K562 (cell line): ENCODE measurements around the gene DSCAM. TPM values are rescaled to one million over a fixed set of nuclear protein-coding genes. Genes with fewer than 3 reads are reported as not detected.

Source experiments
- ATAC-seq: fragments of 200-7000 bp; cut with Tn5 transposase; 3 replicates; pipeline ENCODE4 v1.9.1; 2020; ENCODE audit warnings: moderate library complexity
- BruUV-seq: library from RNA; stranded (reverse); fragments of 400-500 nt; replicated peaks from 2 replicates; lab custom pipeline; 2021; lab: Mats Ljungman, UMichigan
- CTCF ChIA-PET: fragments of 300-600 bp; formaldehyde crosslinking; extraction: SDS; loops from one replicate; lab custom pipeline; 2021; ENCODE audit warnings: low intra/inter-chr PET ratio; lab: Yijun Ruan, JAX
- POLR2A ChIA-PET: fragments of 300-600, 350-650 bp; sonication (Branson Sonifier 250); formaldehyde crosslinking; extraction: SDS; loops from one replicate; lab custom pipeline; 2021; ENCODE audit warnings: antibody characterized with exemption, inconsistent platforms; lab: Yijun Ruan, JAX
- DNase-seq, 4 experiments: peaks; one replicate each; pipeline versions ENCODE4 v3.0.0 to v3.0.0-alpha.2; 2011 to 2018; ENCODE audit warnings: low spot score in 3 of 4, mixed read lengths in 3 of 4; ENCODE audit errors: extremely low read depth in 1 of 4
- FAIRE-seq: peaks from 2 replicates; lab custom pipeline; 2011; peaks lifted over from hg19 to GRCh38; lab: Jason Lieb, UNC
- H2AFZ ChIP-seq: 2 replicates; pipeline ENCODE4 v1.6.0; 2011; ENCODE audit warnings: low read depth, low read length, control low read depth, inconsistent platforms
- H3K27ac ChIP-seq: fragments of 200-600 bp; 3 replicates; pipeline ENCODE4 v1.8.0; 2011; ENCODE audit warnings: low read depth, mild to moderate bottlenecking, control low read depth, inconsistent platforms, low read length, moderate library complexity, mixed read lengths; ENCODE audit errors: extremely low read depth
- H3K27me3 ChIP-seq, 2 experiments: fragments of 300-600 bp in 1 of 2; 2 replicates in 1 of 2; 3 replicates in 1 of 2; pipeline versions ENCODE4 v1.6.0 to v1.8.0; 2011; ENCODE audit warnings: inconsistent platforms in 2 of 2, low read length in 2 of 2, mild to moderate bottlenecking in 1 of 2, mixed read lengths in 1 of 2, moderate library complexity in 1 of 2; ENCODE audit not compliant: control insufficient read depth in 2 of 2, insufficient read depth in 2 of 2
- H3K36me3 ChIP-seq: fragments of 300-600 bp; 3 replicates; pipeline ENCODE4 v1.8.0; 2011; ENCODE audit warnings: mild to moderate bottlenecking, low read length, inconsistent platforms; ENCODE audit not compliant: control insufficient read depth, insufficient read depth
- H3K4me1 ChIP-seq, 2 experiments: fragments of 200-600 bp in 1 of 2; replicated peaks in 1 of 2; 2 replicates in 1 of 2; 3 replicates in 1 of 2; pipeline versions ENCODE4 v1.5.1 to v1.8.0; 2011; ENCODE audit warnings: inconsistent platforms in 2 of 2, low read length in 2 of 2, mild to moderate bottlenecking in 1 of 2, mixed read lengths in 1 of 2, moderate library complexity in 1 of 2; ENCODE audit not compliant: control insufficient read depth in 2 of 2, insufficient read depth in 2 of 2
- H3K4me2 ChIP-seq: 2 replicates; pipeline ENCODE4 v1.6.1; 2011; ENCODE audit warnings: low read length, control low read depth, inconsistent platforms, mixed read lengths; ENCODE audit not compliant: insufficient read depth
- H3K4me3 ChIP-seq: fragments of 200-600 bp; sonication (generic), shearing (Covaris generic); 2 replicates; pipeline ENCODE4 v1.5.1; 2016; ENCODE audit warnings: control low read depth, inconsistent platforms
- H3K79me2 ChIP-seq: fragments of 200-600 bp; 3 replicates; pipeline ENCODE4 v1.8.0; 2011; ENCODE audit warnings: low read length, inconsistent platforms; ENCODE audit not compliant: control insufficient read depth, insufficient read depth
- H3K9ac ChIP-seq, 2 experiments: 2 replicates each; pipeline versions ENCODE4 v1.6.0 to v1.6.1; 2011; ENCODE audit warnings: low read depth in 2 of 2, low read length in 2 of 2, control low read depth in 1 of 2, inconsistent platforms in 1 of 2, mild to moderate bottlenecking in 1 of 2, mixed read lengths in 1 of 2; ENCODE audit not compliant: insufficient read depth in 1 of 2
- H3K9me1 ChIP-seq: one replicate; pipeline ENCODE4 v1.6.0; 2011; ENCODE audit warnings: inconsistent platforms, mild to moderate bottlenecking, low read length, moderate library complexity; ENCODE audit not compliant: control insufficient read depth, insufficient read depth
- H3K9me3 ChIP-seq: replicated peaks from 2 replicates; pipeline ENCODE4 v1.5.1; 2011; ENCODE audit warnings: low read depth, low read length, inconsistent platforms; ENCODE audit not compliant: control insufficient read depth, insufficient read depth
- H4K20me1 ChIP-seq: replicated peaks from 2 replicates; pipeline ENCODE4 v1.6.1; 2011; ENCODE audit warnings: low read length, inconsistent platforms, mixed read lengths; ENCODE audit not compliant: control insufficient read depth, insufficient read depth
- CTCF ChIP-seq, 3 experiments: IDR thresholded peaks in 2 of 3; conservative IDR thresholded peaks in 1 of 3; 2 replicates each; pipeline ENCODE4 v1.5.1; 2011 to 2012; ENCODE audit warnings: low read length in 3 of 3, mild to moderate bottlenecking in 3 of 3, control low read depth in 2 of 3, improper control_type of control experiment in 1 of 3, inconsistent platforms in 1 of 3, low read depth in 1 of 3, mixed read lengths in 1 of 3, moderate library complexity in 1 of 3; ENCODE audit not compliant: insufficient read depth in 2 of 3
- POLR2A ChIP-seq: fragments of 450-650 bp; conservative IDR thresholded peaks from 2 replicates; pipeline ENCODE4 v1.6.1; 2016
- SMARCA5 ChIP-seq: fragments of 450-650 bp; IDR thresholded peaks from 2 replicates; pipeline ENCODE4 v1.6.1; 2016
- SOX6 ChIP-seq: fragments of 450-650 bp; IDR thresholded peaks from 2 replicates; pipeline ENCODE4 v1.6.1; 2014; ENCODE audit warnings: mild to moderate bottlenecking
- TAF1 ChIP-seq: IDR thresholded peaks from 2 replicates; pipeline ENCODE4 v1.6.1; 2011; ENCODE audit warnings: mild to moderate bottlenecking, low read length, moderate library complexity; ENCODE audit not compliant: insufficient read depth, control insufficient read depth, severe bottlenecking; ENCODE audit errors: extremely low read depth
- ZNF253 ChIP-seq: fragments of 250-450 bp; sonication (Bioruptor Pico); conservative IDR thresholded peaks from 2 replicates; pipeline ENCODE4 v1.6.1; 2021; ENCODE audit warnings: mild to moderate bottlenecking
- WGBS: fragments of 100-300 bp; shearing (Covaris generic); methylation state at CpG from one replicate; pipeline ENCODE4 v1.1.6; 2016; ENCODE audit warnings: low coverage, mixed read lengths; ENCODE audit not compliant: insufficient coverage; ENCODE audit errors: missing lambda C conversion rate; 5-methylcytosine and 5-hydroxymethylcytosine counted together
- in situ Hi-C: fragments of 300-500 bp; cut with MboI; formaldehyde crosslinking; loops from 4 replicates; pipeline ENCODE4 v1.15.0; 2018; ENCODE audit warnings: inconsistent platforms, mixed read lengths
- intact Hi-C: fragments of 100-400 bp; cut with micrococcal nuclease; formaldehyde crosslinking; loops from 2 replicates; pipeline ENCODE4 v1.14.2; 2022
- polyA plus RNA-seq, 8 experiments: library from polyadenylated mRNA; depleted of rRNA in 4 of 8; stranded (reverse) in 5 of 8; unstranded in 3 of 8; fragments of >200 nt; fragmentation: Nextera tagmentation in 2 of 8; fragmentation: Illumina TruSeq in 1 of 8; extraction: Ambion mirVana in 2 of 8; extraction: Trizol in 1 of 8; gene quantifications; 2 replicates each; pipeline versions ENCODE4 v1.2.1 to v1.2.3, GENCODE V29; 2011 to 2014; ENCODE audit warnings: inconsistent platforms in 1 of 8, missing spikeins in 1 of 8
- total RNA-seq, 7 experiments: library from RNA; depleted of rRNA in 6 of 7; stranded (reverse); fragments of >200 nt in 6 of 7; fragmentation: Illumina TruSeq in 2 of 7; extraction: Trizol in 2 of 7; gene quantifications; 2 replicates each; pipeline versions ENCODE4 v1.2.1 to v1.2.3, GENCODE V29; 2011 to 2021; ENCODE audit warnings: low replicate concordance in 1 of 7

DSCAM gene
- total and polyA plus RNA-seq, 9 of the 15 experiments (the other 6 are each of a cell fraction or from before 2014, with no cell fraction given), result not detected

GRCh38 chr21:40553781-40554180 lies 293.2 kb downstream of the DSCAM start:
- Histone ChIP-seq H3K9ac (no peak overlapping the region), H3K4me1 (no peaks in the 10 kb centered on the region), H3K4me2 (no peak overlapping the region), H3K27me3 (no peaks in the 10 kb centered on the region), H3K9me1 (no peaks in the 10 kb centered on the region), H3K27ac (no peak overlapping the region), H3K9me3 (no peaks in the 10 kb centered on the region; the same call in 1 of the 2 replicates), H3K36me3 (no peaks in the 10 kb centered on the region), H4K20me1 (no peaks in the 10 kb centered on the region), H3K79me2 (no peaks in the 10 kb centered on the region), H2AFZ (no peak overlapping the region), H3K4me3 (no peak overlapping the region)
- DNase-seq (no peak), FAIRE-seq (no peak), ATAC-seq (no peak)
- 0% methylated on average over 3 of the region's 3 CpGs for WGBS
- intact Hi-C loops (no loop called here), in situ Hi-C loops (no loop called here)
- ChIA-PET CTCF (no interaction called here), POLR2A (no interaction called here)
- TF ChIP-seq TAF1 (no peak), POLR2A (no peak), ZNF253 (CRISPR knock-in tag) (no peak), SOX6 (no peak), SMARCA5 (no peak), CTCF (IDR thresholded peaks at IDR 0.05 in 2 of 3, conservative IDR thresholded peaks at IDR 0.05 in 1 of 3; ENCODE audit: insufficient read depth in 2 of 3, low read depth in 1 of 3, low read length in 3 of 3) (no peak)
- BruUV-seq, result no TSS peak
